HG03354 (cell line): ENCODE results near the gene OR10J5.

Experiments
- ATAC-seq: cut with Tn5 transposase; IDR thresholded peaks from one replicate; pipeline ENCODE4 v1.9.1; 2021; ENCODE audit warnings: mild to moderate bottlenecking; ENCODE audit not compliant: unreplicated experiment, poor library complexity, severe bottlenecking

Gene OR10J5

GRCh38 chr1:159492575-159493323 is 43.1 kb downstream of the OR10J5 start:
- no peak for ATAC-seq
